Spleen (tissue), 11 donors: ENCODE results near the gene BCORL1. TPM values are rescaled to one million over a fixed set of nuclear protein-coding genes. Genes with fewer than 3 reads are reported as not detected.

ENCODE experiments used
- DNase-seq: peaks from one replicate; pipeline ENCODE4 v3.0.0-alpha.2; 2020
- H3K27ac ChIP-seq, 8 donors: fragments of 200-600 bp; sonication (generic) in 7 of 8; 1 replicate in 4 of 8; 2 replicates in 4 of 8; pipeline versions ENCODE4 v1.5.0 to v1.8.0; 2016 to 2021; ENCODE audit warnings: inconsistent platforms in 4 of 8, mild to moderate bottlenecking in 4 of 8, moderate library complexity in 1 of 8
- H3K27me3 ChIP-seq, 7 donors: fragments of 200-600 bp; sonication (generic) in 6 of 7; replicated peaks in 1 of 7; 1 replicate in 4 of 7; 2 replicates in 3 of 7; pipeline versions ENCODE4 v1.5.0 to v1.8.0; 2016 to 2021; ENCODE audit warnings: inconsistent platforms in 3 of 7, mild to moderate bottlenecking in 1 of 7
- H3K36me3 ChIP-seq, 6 donors: fragments of 200-600 bp; sonication (generic) in 5 of 6; 1 replicate in 4 of 6; 2 replicates in 2 of 6; pipeline versions ENCODE4 v1.5.0 to v1.8.0; 2016 to 2021; ENCODE audit warnings: inconsistent platforms in 2 of 6
- H3K4me1 ChIP-seq, 6 donors: fragments of 200-600 bp; sonication (generic) in 5 of 6; 1 replicate in 3 of 6; 2 replicates in 3 of 6; pipeline versions ENCODE4 v1.5.0 to v1.8.0; 2016 to 2021; ENCODE audit warnings: inconsistent platforms in 3 of 6
- H3K4me3 ChIP-seq, 8 donors: fragments of 200-600 bp; sonication (generic) in 7 of 8; 1 replicate in 4 of 8; 2 replicates in 4 of 8; pipeline versions ENCODE4 v1.5.0 to v1.8.0; 2016 to 2021; ENCODE audit warnings: inconsistent platforms in 4 of 8, mild to moderate bottlenecking in 4 of 8, moderate library complexity in 2 of 8
- H3K9me3 ChIP-seq, 8 donors: fragments of 200-600 bp; sonication (generic) in 7 of 8; 1 replicate in 4 of 8; 2 replicates in 4 of 8; pipeline versions ENCODE4 v1.5.0 to v1.8.0; 2016 to 2021; ENCODE audit warnings: inconsistent platforms in 4 of 8
- CTCF ChIP-seq, 11 experiments: fragments of 200-600 bp in 7 of 11; fragments of 450-650 bp in 4 of 11; sonication (generic) in 4 of 11; IDR thresholded peaks in 8 of 11; conservative IDR thresholded peaks in 3 of 11; 1 replicate in 7 of 11; 2 replicates in 4 of 11; pipeline versions ENCODE4 v1.4.0 to v1.8.0; 2016 to 2021; ENCODE audit warnings: antibody characterized with exemption in 11 of 11, inconsistent platforms in 4 of 11, mild to moderate bottlenecking in 1 of 11
- POLR2A ChIP-seq, 3 donors: fragments of 450-650 bp; IDR thresholded peaks; one replicate each; pipeline ENCODE4 v1.5.1; 2017; ENCODE audit warnings: antibody characterized with exemption in 3 of 3, mild to moderate bottlenecking in 1 of 3
- POLR2AphosphoS5 ChIP-seq, 3 donors: sonication (generic); formaldehyde crosslinking; IDR thresholded peaks; one replicate each; pipeline ENCODE4 v1.5.1; 2017; ENCODE audit warnings: antibody characterized with exemption in 3 of 3
- WGBS, 5 donors: extraction: QIAGEN DNeasy Blood & Tissue Kit in 3 of 5; methylation state at CpG; one replicate each; pipeline versions ENCODE4 v1.1.5 to v1.1.7; 2013 to 2018; 5-methylcytosine and 5-hydroxymethylcytosine counted together
- intact Hi-C: fragments of 100-400 bp; cut with DNase I; formaldehyde crosslinking; loops from one replicate; pipeline ENCODE4 v1.15.0; 2023; ENCODE audit warnings: low total_unique reads
- polyA plus RNA-seq, 3 donors: library from polyadenylated mRNA; stranded (reverse); fragments of 200-250 nt; gene quantifications; one replicate each; pipeline ENCODE4 v1.2.1, GENCODE V29; 2013
- total RNA-seq, 7 donors: library from RNA; depleted of rRNA in 3 of 7; stranded (reverse); fragments of >200 nt in 3 of 7; fragmentation: NEBNext Ultra II Directional in 4 of 7; extraction: Animal tissue kit (Norgen Biotek cat#: 25700) in 4 of 7; gene quantifications; one replicate each; pipeline versions ENCODE4 v1.1.0 to v1.2.1, GENCODE V29; 2016 to 2021
- donor health status: healthy with polysubstance abuse.
- donor health status: DM: no; HTN: no; CAD: no; lungs with moderate emphysema.
- donor health status: DM: no; HTN: no; CAD: no.
- donor health status: Bipolar disorder and iron deficiency.
- donor health status: healthy.
- donor health status: DM: no; HTN: no; CAD: no.
- donor health status: DM: yes; HTN: yes; CAD: no.

Gene BCORL1
- total and polyA plus RNA-seq, 10 donors: 0.85 to 18.1 (median 12.3) TPM

GRCh38 chrX:130009658-130010223, 27.3 kb downstream of the BCORL1 start:
- intact Hi-C loops: no loop called here
- peak; percentile 56 for DNase-seq
- H3K4me1 ChIP-seq: no peaks in the 10 kb centered on the region

GRCh38 chrX:130012683-130013082, 30.2 kb downstream of the BCORL1 start:
- no peak overlapping the region for H3K4me3 ChIP-seq
- peak; percentile 61 for DNase-seq
- no peak overlapping the region for H3K27ac ChIP-seq
- no peaks in the 10 kb centered on the region for H3K27me3 ChIP-seq
- no peak for TF ChIP-seq POLR2A (IDR thresholded peaks at IDR 0.05)
- no peak for TF ChIP-seq CTCF (IDR thresholded peaks at IDR 0.05 in 8 of 11, conservative IDR thresholded peaks at IDR 0.05 in 3 of 11)
- TF ChIP-seq POLR2AphosphoS5 (IDR thresholded peaks at IDR 0.05): no peak
- no peaks in the 10 kb centered on the region for H3K4me1 ChIP-seq
- intact Hi-C loops: no loop called here
- no peaks in the 10 kb centered on the region for H3K9me3 ChIP-seq
- H3K36me3 ChIP-seq: peaks cover 0 to 75% (median 18%) of the 10 kb centered on the region in 6 donors
- WGBS, 5 donors: 78 to 100% (median 90%) methylated on average over 2 to 10 of the region's 10 CpGs

More at GRCh38 chrX:130009658-130010223, 27.3 kb downstream of the BCORL1 start:
- no peak overlapping the region for H3K4me3 ChIP-seq
- peaks cover 0 to 76% (median 12%) of the 10 kb centered on the region in 6 donors for H3K36me3 ChIP-seq
- WGBS, 5 donors: 70 to 88% (median 83%) methylated on average over 10 of the region's 10 CpGs
- H3K9me3 ChIP-seq: no peaks in the 10 kb centered on the region
- H3K27me3 ChIP-seq: no peaks in the 10 kb centered on the region
- H3K27ac ChIP-seq: peak overlapping the region in 4 of 8 donors; percentile 13 to 30 (median 21)
- TF ChIP-seq POLR2A (IDR thresholded peaks at IDR 0.05) (no peak), POLR2AphosphoS5 (IDR thresholded peaks at IDR 0.05) (no peak), CTCF (IDR thresholded peaks at IDR 0.05 in 8 of 11, conservative IDR thresholded peaks at IDR 0.05 in 3 of 11) (no peak)

GRCh38 chrX:130013661-130014060, 31.2 kb downstream of the BCORL1 start:
- H3K36me3 ChIP-seq: peaks cover 0 to 75% (median 18%) of the 10 kb centered on the region in 6 donors
- DNase-seq: peak; percentile 66
- no peaks in the 10 kb centered on the region for H3K4me1 ChIP-seq
- H3K27ac ChIP-seq: no peak overlapping the region
- H3K9me3 ChIP-seq: no peaks in the 10 kb centered on the region
- TF ChIP-seq CTCF (IDR thresholded peaks at IDR 0.05 in 8 of 11, conservative IDR thresholded peaks at IDR 0.05 in 3 of 11) (no peak), POLR2AphosphoS5 (IDR thresholded peaks at IDR 0.05) (no peak), POLR2A (IDR thresholded peaks at IDR 0.05) (no peak)
- H3K4me3 ChIP-seq: no peak overlapping the region
- no peaks in the 10 kb centered on the region for H3K27me3 ChIP-seq
- WGBS, 5 donors: 86 to 98% (median 94%) methylated on average over 13 to 14 of the region's 14 CpGs
- intact Hi-C loops: no loop called here

GRCh38 chrX:130014356-130014755, 31.9 kb downstream of the BCORL1 start:
- Histone ChIP-seq H3K4me3 (no peak overlapping the region), H3K4me1 (peaks cover 0 to 4% (median 0%) of the 10 kb centered on the region in 6 donors), H3K36me3 (peaks cover 0 to 70% (median 18%) of the 10 kb centered on the region in 6 donors), H3K27ac (no peak overlapping the region), H3K27me3 (no peaks in the 10 kb centered on the region), H3K9me3 (no peaks in the 10 kb centered on the region)
- TF ChIP-seq CTCF (IDR thresholded peaks at IDR 0.05 in 8 of 11, conservative IDR thresholded peaks at IDR 0.05 in 3 of 11): no peak
- TF ChIP-seq POLR2A (IDR thresholded peaks at IDR 0.05): no peak
- peak; percentile 62 for DNase-seq
- intact Hi-C loops: no loop called here
- 80 to 99% (median 93%) methylated on average over 1 to 13 of the region's 13 CpGs for WGBS, 5 donors
